K562 (cell line): ENCODE results near the gene ENDOU. TPM values are rescaled to one million over a fixed set of nuclear protein-coding genes. Genes with fewer than 3 reads are reported as not detected.

ENCODE experiments used
- ADNP ChIP-seq: fragments of 200-800 bp; sonication (Bioruptor generic); IDR thresholded peaks from 2 replicates; pipeline ENCODE4 v1.6.1; 2016; ENCODE audit warnings: missing genetic modification characterization, missing compliant biosample characterization
- BMI1 ChIP-seq: fragments of 150-350 bp; IDR thresholded peaks from 2 replicates; pipeline ENCODE4 v1.6.1; 2014; ENCODE audit warnings: low read length
- E2F3 ChIP-seq: fragments of 250-450 bp; sonication (Bioruptor Pico); IDR thresholded peaks from 2 replicates; pipeline ENCODE4 v1.4.0; 2020; ENCODE audit warnings: mild to moderate bottlenecking
- HDAC2 ChIP-seq: fragments of 450-650 bp; IDR thresholded peaks from 2 replicates; pipeline ENCODE4 v1.6.1; 2016; ENCODE audit warnings: mild to moderate bottlenecking
- HDAC6 ChIP-seq: IDR thresholded peaks from 2 replicates; pipeline ENCODE4 v1.6.1; 2012; ENCODE audit warnings: low read depth, mild to moderate bottlenecking, control low read depth, inconsistent platforms, low read length, moderate library complexity
- IFI16 ChIP-seq: fragments of 250-450 bp; sonication (Bioruptor Pico); IDR thresholded peaks from 2 replicates; pipeline ENCODE4 v2.1.2; 2022; ENCODE audit warnings: mild to moderate bottlenecking, inconsistent platforms
- MYNN ChIP-seq, 2 experiments: sonication (generic); formaldehyde crosslinking in 1 of 2; IDR thresholded peaks; 2 replicates each; pipeline versions ENCODE4 v1.5.0 to v1.6.1; 2016 to 2020; ENCODE audit warnings: antibody characterized with exemption in 1 of 2, missing genetic modification reagents in 1 of 2
- SMARCC2 ChIP-seq: fragments of 450-650 bp; IDR thresholded peaks from 2 replicates; pipeline ENCODE4 v1.6.1; 2017; ENCODE audit warnings: antibody characterized with exemption, moderate library complexity, mild to moderate bottlenecking, low read depth
- TBP ChIP-seq: optimal IDR thresholded peaks from 2 replicates; pipeline ENCODE3; 2011; ENCODE audit warnings: low read depth, low read length, improper control_type of control experiment
- YBX1 ChIP-seq: fragments of 450-650 bp; IDR thresholded peaks from 2 replicates; pipeline ENCODE4 v1.7.1; 2016; ENCODE audit warnings: mild to moderate bottlenecking
- ZNF212 ChIP-seq: fragments of 450-650 bp; formaldehyde crosslinking; IDR thresholded peaks from 2 replicates; pipeline ENCODE4 v1.4.0; 2020; ENCODE audit warnings: mild to moderate bottlenecking
- polyA plus RNA-seq, 8 experiments: library from polyadenylated mRNA; depleted of rRNA in 4 of 8; stranded (reverse) in 5 of 8; unstranded in 3 of 8; fragments of >200 nt; fragmentation: Nextera tagmentation in 2 of 8; fragmentation: Illumina TruSeq in 1 of 8; extraction: Ambion mirVana in 2 of 8; extraction: Trizol in 1 of 8; gene quantifications; 2 replicates each; pipeline versions ENCODE4 v1.2.1 to v1.2.3, GENCODE V29; 2011 to 2014; ENCODE audit warnings: inconsistent platforms in 1 of 8, missing spikeins in 1 of 8
- total RNA-seq, 7 experiments: library from RNA; depleted of rRNA in 6 of 7; stranded (reverse); fragments of >200 nt in 6 of 7; fragmentation: Illumina TruSeq in 2 of 7; extraction: Trizol in 2 of 7; gene quantifications; 2 replicates each; pipeline versions ENCODE4 v1.2.1 to v1.2.3, GENCODE V29; 2011 to 2021; ENCODE audit warnings: low replicate concordance in 1 of 7
- TF ChIP-seq, protein P1 (sequence below): fragments of 450-650 bp; formaldehyde crosslinking; IDR thresholded peaks from 2 replicates; pipeline ENCODE4 v1.4.0; 2022; ENCODE audit warnings: mild to moderate bottlenecking, moderate library complexity
- TF ChIP-seq, protein P2 (sequence below), 3 experiments: fragments of 200-800 bp in 1 of 3; fragments of 250-450 bp in 1 of 3; fragments of 450-650 bp in 1 of 3; sonication (Bioruptor Pico) in 1 of 3; sonication (Bioruptor generic) in 1 of 3; formaldehyde crosslinking in 1 of 3; IDR thresholded peaks; 2 replicates each; pipeline versions ENCODE4 v1.6.1 to v1.8.0; 2016 to 2022; ENCODE audit warnings: mild to moderate bottlenecking in 2 of 3, missing genetic modification characterization in 2 of 3, missing compliant biosample characterization in 1 of 3, moderate library complexity in 1 of 3
- TF ChIP-seq, protein P3 (sequence below), 2 experiments: fragments of 450-650 bp in 1 of 2; sonication (generic) in 1 of 2; formaldehyde crosslinking in 1 of 2; IDR thresholded peaks; 2 replicates each; pipeline versions ENCODE4 v1.7.1 to v1.9.0; 2016 to 2022; ENCODE audit warnings: inconsistent platforms in 1 of 2, mild to moderate bottlenecking in 1 of 2, missing genetic modification reagents in 1 of 2

ENDOU gene
- total and polyA plus RNA-seq, 9 of the 15 experiments (the other 6 are each of a cell fraction or from before 2014, with no cell fraction given): 0.03 TPM; not detected in 8

DNA sequence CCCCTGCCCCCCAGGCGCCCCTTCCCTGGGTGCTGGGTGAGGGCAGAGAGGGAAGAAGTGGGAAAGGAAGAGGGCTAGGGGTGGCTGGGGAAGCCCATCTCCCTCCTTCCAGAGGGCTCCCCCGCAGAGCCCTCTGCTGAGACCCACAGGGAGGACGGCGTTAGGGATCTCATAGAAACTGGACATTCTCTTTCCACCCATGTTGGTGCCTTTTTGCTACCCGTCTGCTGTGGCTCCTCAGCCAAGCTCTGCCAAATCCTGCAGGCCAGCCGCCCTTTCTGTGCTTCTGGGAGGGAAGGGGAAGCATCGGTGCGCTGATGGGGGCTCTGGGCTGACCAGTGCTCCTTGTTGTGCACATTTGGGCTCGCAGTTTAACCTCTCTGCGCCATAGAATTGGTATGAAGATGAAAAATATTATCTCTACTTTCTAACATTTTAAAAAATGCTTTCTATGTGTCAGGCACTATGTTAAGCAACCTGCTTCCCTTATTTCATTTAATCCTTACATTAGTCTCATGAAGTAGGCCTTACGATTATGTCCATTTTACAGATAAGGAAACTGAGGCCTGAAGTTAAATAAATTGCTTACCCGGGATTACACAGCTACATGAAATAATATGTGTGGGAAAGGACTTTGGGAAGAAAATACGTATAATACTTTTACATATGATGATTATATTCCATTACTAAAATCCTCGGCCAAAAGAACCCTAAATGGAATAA is 48.7 kb upstream of the ENDOU start (continued):
- TF ChIP-seq ADNP (tag): peak; percentile 97
- peak; percentile 20 for TF ChIP-seq TBP
- no peak for TF ChIP-seq HDAC6
- TF ChIP-seq, protein P1, sequence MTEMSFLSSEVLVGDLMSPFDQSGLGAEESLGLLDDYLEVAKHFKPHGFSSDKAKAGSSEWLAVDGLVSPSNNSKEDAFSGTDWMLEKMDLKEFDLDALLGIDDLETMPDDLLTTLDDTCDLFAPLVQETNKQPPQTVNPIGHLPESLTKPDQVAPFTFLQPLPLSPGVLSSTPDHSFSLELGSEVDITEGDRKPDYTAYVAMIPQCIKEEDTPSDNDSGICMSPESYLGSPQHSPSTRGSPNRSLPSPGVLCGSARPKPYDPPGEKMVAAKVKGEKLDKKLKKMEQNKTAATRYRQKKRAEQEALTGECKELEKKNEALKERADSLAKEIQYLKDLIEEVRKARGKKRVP (CRISPR knock-in tag): no peak
- peak; percentile 70 for TF ChIP-seq HDAC2
- no peak for TF ChIP-seq YBX1
- no peak for TF ChIP-seq IFI16
- peak; percentile 43; the same call in 1 of the 2 replicates for TF ChIP-seq MYNN (IDR thresholded peaks at IDR 0.05)
- TF ChIP-seq MYNN (CRISPR knock-in tag; IDR thresholded peaks at IDR 0.05): no peak
- TF ChIP-seq BMI1: no peak
- TF ChIP-seq SMARCC2: no peak
- TF ChIP-seq, protein P2, sequence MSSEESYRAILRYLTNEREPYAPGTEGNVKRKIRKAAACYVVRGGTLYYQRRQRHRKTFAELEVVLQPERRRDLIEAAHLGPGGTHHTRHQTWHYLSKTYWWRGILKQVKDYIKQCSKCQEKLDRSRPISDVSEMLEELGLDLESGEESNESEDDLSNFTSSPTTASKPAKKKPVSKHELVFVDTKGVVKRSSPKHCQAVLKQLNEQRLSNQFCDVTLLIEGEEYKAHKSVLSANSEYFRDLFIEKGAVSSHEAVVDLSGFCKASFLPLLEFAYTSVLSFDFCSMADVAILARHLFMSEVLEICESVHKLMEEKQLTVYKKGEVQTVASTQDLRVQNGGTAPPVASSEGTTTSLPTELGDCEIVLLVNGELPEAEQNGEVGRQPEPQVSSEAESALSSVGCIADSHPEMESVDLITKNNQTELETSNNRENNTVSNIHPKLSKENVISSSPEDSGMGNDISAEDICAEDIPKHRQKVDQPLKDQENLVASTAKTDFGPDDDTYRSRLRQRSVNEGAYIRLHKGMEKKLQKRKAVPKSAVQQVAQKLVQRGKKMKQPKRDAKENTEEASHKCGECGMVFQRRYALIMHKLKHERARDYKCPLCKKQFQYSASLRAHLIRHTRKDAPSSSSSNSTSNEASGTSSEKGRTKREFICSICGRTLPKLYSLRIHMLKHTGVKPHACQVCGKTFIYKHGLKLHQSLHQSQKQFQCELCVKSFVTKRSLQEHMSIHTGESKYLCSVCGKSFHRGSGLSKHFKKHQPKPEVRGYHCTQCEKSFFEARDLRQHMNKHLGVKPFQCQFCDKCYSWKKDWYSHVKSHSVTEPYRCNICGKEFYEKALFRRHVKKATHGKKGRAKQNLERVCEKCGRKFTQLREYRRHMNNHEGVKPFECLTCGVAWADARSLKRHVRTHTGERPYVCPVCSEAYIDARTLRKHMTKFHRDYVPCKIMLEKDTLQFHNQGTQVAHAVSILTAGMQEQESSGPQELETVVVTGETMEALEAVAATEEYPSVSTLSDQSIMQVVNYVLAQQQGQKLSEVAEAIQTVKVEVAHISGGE (CRISPR knock-in tag; IDR thresholded peaks at IDR 0.05): no peak
- no peak for TF ChIP-seq E2F3 (CRISPR knock-in tag)
- no peak for TF ChIP-seq ZNF212 (CRISPR knock-in tag)
- TF ChIP-seq, protein P3, sequence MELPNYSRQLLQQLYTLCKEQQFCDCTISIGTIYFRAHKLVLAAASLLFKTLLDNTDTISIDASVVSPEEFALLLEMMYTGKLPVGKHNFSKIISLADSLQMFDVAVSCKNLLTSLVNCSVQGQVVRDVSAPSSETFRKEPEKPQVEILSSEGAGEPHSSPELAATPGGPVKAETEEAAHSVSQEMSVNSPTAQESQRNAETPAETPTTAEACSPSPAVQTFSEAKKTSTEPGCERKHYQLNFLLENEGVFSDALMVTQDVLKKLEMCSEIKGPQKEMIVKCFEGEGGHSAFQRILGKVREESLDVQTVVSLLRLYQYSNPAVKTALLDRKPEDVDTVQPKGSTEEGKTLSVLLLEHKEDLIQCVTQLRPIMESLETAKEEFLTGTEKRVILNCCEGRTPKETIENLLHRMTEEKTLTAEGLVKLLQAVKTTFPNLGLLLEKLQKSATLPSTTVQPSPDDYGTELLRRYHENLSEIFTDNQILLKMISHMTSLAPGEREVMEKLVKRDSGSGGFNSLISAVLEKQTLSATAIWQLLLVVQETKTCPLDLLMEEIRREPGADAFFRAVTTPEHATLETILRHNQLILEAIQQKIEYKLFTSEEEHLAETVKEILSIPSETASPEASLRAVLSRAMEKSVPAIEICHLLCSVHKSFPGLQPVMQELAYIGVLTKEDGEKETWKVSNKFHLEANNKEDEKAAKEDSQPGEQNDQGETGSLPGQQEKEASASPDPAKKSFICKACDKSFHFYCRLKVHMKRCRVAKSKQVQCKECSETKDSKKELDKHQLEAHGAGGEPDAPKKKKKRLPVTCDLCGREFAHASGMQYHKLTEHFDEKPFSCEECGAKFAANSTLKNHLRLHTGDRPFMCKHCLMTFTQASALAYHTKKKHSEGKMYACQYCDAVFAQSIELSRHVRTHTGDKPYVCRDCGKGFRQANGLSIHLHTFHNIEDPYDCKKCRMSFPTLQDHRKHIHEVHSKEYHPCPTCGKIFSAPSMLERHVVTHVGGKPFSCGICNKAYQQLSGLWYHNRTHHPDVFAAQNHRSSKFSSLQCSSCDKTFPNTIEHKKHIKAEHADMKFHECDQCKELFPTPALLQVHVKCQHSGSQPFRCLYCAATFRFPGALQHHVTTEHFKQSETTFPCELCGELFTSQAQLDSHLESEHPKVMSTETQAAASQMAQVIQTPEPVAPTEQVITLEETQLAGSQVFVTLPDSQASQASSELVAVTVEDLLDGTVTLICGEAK (IDR thresholded peaks at IDR 0.05): no peak
- TF ChIP-seq, protein P3 (CRISPR knock-in tag; IDR thresholded peaks at IDR 0.05): no peak
